Measurements from ENCODE around the gene NAB1. TPM values are rescaled to one million over a fixed set of nuclear protein-coding genes. Genes with fewer than 3 reads are reported as not detected.

Gene NAB1
- total and polyA plus RNA-seq, 4 donors: 5.8 to 31.0 (median 18.7) TPM

GRCh38 chr2:190720691-190721090, 71.8 kb downstream of the NAB1 start:
- Histone ChIP-seq H3K9ac (ENCODE audit: low read depth in 1 of 2, low read length in 2 of 2) (no peak overlapping the region), H3K27me3 (ENCODE audit: control insufficient read depth in 4 of 4, insufficient read depth in 4 of 4, low read length in 3 of 4) (no peaks in the 10 kb centered on the region), H3K27ac (ENCODE audit: low read depth in 1 of 2, low read length in 2 of 2) (no peak overlapping the region), H3K9me3 (ENCODE audit: control insufficient read depth in 4 of 4, low read length in 3 of 4) (no peaks in the 10 kb centered on the region), H3K4me3 (ENCODE audit: low read depth in 1 of 3, low read length in 3 of 3) (no peak overlapping the region), H3K4me1 (ENCODE audit: control insufficient read depth in 4 of 4, insufficient read depth in 4 of 4, low read length in 3 of 4) (no peaks in the 10 kb centered on the region), H3K36me3 (ENCODE audit: control insufficient read depth in 4 of 4, insufficient read depth in 3 of 4, low read depth in 1 of 4, low read length in 3 of 4) (no peaks in the 10 kb centered on the region)
- DNase-seq (ENCODE audit: low spot score): no peak
- 80% methylated on average over 1 of the region's 1 CpG for WGBS
- TF ChIP-seq RXRA (IDR thresholded peaks at IDR 0.05): no peak
- TF ChIP-seq NR2F2 (IDR thresholded peaks at IDR 0.05): no peak
- no peak for TF ChIP-seq GABPA (IDR thresholded peaks at IDR 0.05 in 1 of 2, conservative IDR thresholded peaks at IDR 0.05 in 1 of 2)
- TF ChIP-seq YY1 (IDR thresholded peaks at IDR 0.05): no peak
- TF ChIP-seq HNF4G (IDR thresholded peaks at IDR 0.05): no peak
- no peak for TF ChIP-seq ZBTB33 (IDR thresholded peaks at IDR 0.05)
- no peak for TF ChIP-seq CTCF (IDR thresholded peaks at IDR 0.05; ENCODE audit: low read depth, low read length, missing input control)
- no peak for TF ChIP-seq FOXA1 (IDR thresholded peaks at IDR 0.05)

GRCh38 chr2:190722061-190722759, 73.3 kb downstream of the NAB1 start:
- WGBS: 91% methylated on average over 4 of the region's 4 CpGs

More at GRCh38 chr2:190722061-190722759, 73.3 kb downstream of the NAB1 start:
- TF ChIP-seq RXRA (IDR thresholded peaks at IDR 0.05) (no peak), FOXA2 (IDR thresholded peaks at IDR 0.05) (no peak), CTCF (IDR thresholded peaks at IDR 0.05; ENCODE audit: low read depth, low read length, missing input control) (no peak), REST (IDR thresholded peaks at IDR 0.05) (no peak), JUND (IDR thresholded peaks at IDR 0.05) (no peak), ATF3 (IDR thresholded peaks at IDR 0.05) (no peak)
- Histone ChIP-seq H3K4me1 (ENCODE audit: control insufficient read depth in 4 of 4, insufficient read depth in 4 of 4, low read length in 3 of 4) (no peaks in the 10 kb centered on the region), H3K27ac (ENCODE audit: low read depth in 1 of 2, low read length in 2 of 2) (no peak overlapping the region), H3K9me3 (ENCODE audit: control insufficient read depth in 4 of 4, low read length in 3 of 4) (no peaks in the 10 kb centered on the region), H3K36me3 (ENCODE audit: control insufficient read depth in 4 of 4, insufficient read depth in 3 of 4, low read depth in 1 of 4, low read length in 3 of 4) (no peaks in the 10 kb centered on the region), H3K9ac (ENCODE audit: low read depth in 1 of 2, low read length in 2 of 2) (no peak overlapping the region), H3K27me3 (ENCODE audit: control insufficient read depth in 4 of 4, insufficient read depth in 4 of 4, low read length in 3 of 4) (no peaks in the 10 kb centered on the region), H3K4me3 (ENCODE audit: low read depth in 1 of 3, low read length in 3 of 3) (no peak overlapping the region)
- no peak for DNase-seq (ENCODE audit: low spot score)

Data from liver (tissue), 9 donors.